B cell (primary cell): ENCODE measurements around the gene TNFRSF13B. TPM values are rescaled to one million over a fixed set of nuclear protein-coding genes. Genes with fewer than 3 reads are reported as not detected.
"Not testable (repeated sequence)": the region's sequence is repeated elsewhere in the genome, so short reads cannot be mapped to it uniquely, and the experiment has no call there.

Source experiments
- ATAC-seq: fragments of 200-7000 bp; cut with Tn5 transposase; one replicate; pipeline ENCODE4 v1.10.0; 2021; ENCODE audit warnings: low read depth, mild to moderate bottlenecking, moderate number of reproducible peaks, moderate library complexity
- CTCF ChIA-PET: fragments of 350-600 bp; sonication (Branson Sonifier 250); formaldehyde crosslinking; loops from one replicate; lab custom pipeline; 2021; ENCODE audit warnings: antibody characterized with exemption, inconsistent platforms; lab: Charles Lee
- POLR2A ChIA-PET: fragments of 350-600 bp; sonication (Branson Sonifier 250); formaldehyde crosslinking; loops from one replicate; lab custom pipeline; 2021; ENCODE audit warnings: antibody characterized with exemption; lab: Charles Lee
- DNase-seq: peaks from one replicate; pipeline ENCODE4 v3.0.0; 2013
- H2AFZ ChIP-seq: 2 replicates; pipeline ENCODE4 v1.6.1; 2012; ENCODE audit warnings: mild to moderate bottlenecking, low read depth, low read length; ENCODE audit not compliant: insufficient read depth, poor library complexity, severe bottlenecking
- H3K27ac ChIP-seq, 2 donors: 1 replicate in 1 of 2; 2 replicates in 1 of 2; pipeline ENCODE4 v1.5.1; 2012 to 2013; ENCODE audit warnings: low read length in 2 of 2, mild to moderate bottlenecking in 2 of 2, moderate library complexity in 1 of 2
- H3K27me3 ChIP-seq, 4 experiments: fragments of 200-600 bp in 1 of 4; sonication (generic) in 1 of 4; replicated peaks in 1 of 4; 1 replicate in 2 of 4; 2 replicates in 2 of 4; pipeline versions ENCODE4 v1.6.1 to v1.7.0; 2013 to 2016; ENCODE audit warnings: low read length in 3 of 4, mild to moderate bottlenecking in 2 of 4, mixed read lengths in 1 of 4, moderate library complexity in 1 of 4; ENCODE audit not compliant: insufficient read depth in 4 of 4, control insufficient read depth in 3 of 4; ENCODE audit errors: control extremely low read depth in 1 of 4
- H3K36me3 ChIP-seq, 2 experiments: replicated peaks in 1 of 2; 1 replicate in 1 of 2; 2 replicates in 1 of 2; pipeline versions ENCODE4 v1.6.1 to v1.7.1; 2013; ENCODE audit warnings: low read length in 1 of 2; ENCODE audit not compliant: insufficient read depth in 2 of 2, control insufficient read depth in 1 of 2; ENCODE audit errors: control extremely low read depth in 1 of 2, extremely low read depth in 1 of 2
- H3K4me1 ChIP-seq, 2 donors: fragments of 200-600 bp in 1 of 2; sonication (generic) in 1 of 2; 1 replicate in 1 of 2; 2 replicates in 1 of 2; pipeline versions ENCODE4 v1.5.1 to v1.6.1; 2013 to 2017; ENCODE audit warnings: low read length in 2 of 2; ENCODE audit not compliant: control insufficient read depth in 2 of 2, insufficient read depth in 2 of 2
- H3K4me2 ChIP-seq: replicated peaks from 2 replicates; pipeline ENCODE3; 2012; ENCODE audit warnings: mild to moderate bottlenecking, low read depth, low read length; ENCODE audit not compliant: poor library complexity, severe bottlenecking
- H3K4me3 ChIP-seq, 5 experiments: fragments of 200-600 bp in 1 of 5; sonication (generic) in 1 of 5; 1 replicate in 3 of 5; 2 replicates in 2 of 5; pipeline versions ENCODE4 v1.5.1 to v1.7.0; 2011 to 2016; ENCODE audit warnings: low read length in 4 of 5, mild to moderate bottlenecking in 4 of 5, low read depth in 2 of 5, control low read depth in 1 of 5, moderate library complexity in 1 of 5; ENCODE audit not compliant: insufficient read depth in 1 of 5; ENCODE audit errors: control extremely low read depth in 1 of 5, extremely low read depth in 1 of 5
- H3K79me2 ChIP-seq: fragments of 200-600 bp; sonication (generic); one replicate; pipeline ENCODE4 v1.6.0; 2016; ENCODE audit warnings: low read length; ENCODE audit not compliant: control insufficient read depth, insufficient read depth
- H3K9ac ChIP-seq: fragments of 200-600 bp; sonication (generic); 2 replicates; pipeline ENCODE4 v1.6.1; 2017; ENCODE audit warnings: mild to moderate bottlenecking, low read length, moderate library complexity
- H3K9me3 ChIP-seq, 3 donors: one replicate each; pipeline versions ENCODE4 v1.6.1 to v1.7.1; 2013; ENCODE audit warnings: low read length in 2 of 3; ENCODE audit not compliant: control insufficient read depth in 2 of 3, insufficient read depth in 1 of 3; ENCODE audit errors: control extremely low read depth in 1 of 3
- H4K20me1 ChIP-seq: 2 replicates; pipeline ENCODE4 v1.6.0; 2012; ENCODE audit warnings: mild to moderate bottlenecking, low read length; ENCODE audit not compliant: insufficient read depth, control insufficient read depth, poor library complexity, severe bottlenecking
- H3K27ac Mint-ChIP-seq: one replicate; pipeline ENCODE4 v1.8.0; 2021; ENCODE audit warnings: mixed read lengths
- H3K27me3 Mint-ChIP-seq: one replicate; pipeline ENCODE4 v1.8.0; 2021; ENCODE audit warnings: mixed read lengths
- H3K4me1 Mint-ChIP-seq: one replicate; pipeline ENCODE4 v1.8.0; 2021; ENCODE audit warnings: mixed read lengths
- H3K4me3 Mint-ChIP-seq: one replicate; pipeline ENCODE4 v1.8.0; 2021; ENCODE audit warnings: mixed read lengths
- H3K9me3 Mint-ChIP-seq: one replicate; pipeline ENCODE4 v1.8.0; 2022; ENCODE audit warnings: mixed read lengths; ENCODE audit not compliant: insufficient read depth
- CTCF ChIP-seq: fragments of 200-600 bp; IDR thresholded peaks from one replicate; pipeline ENCODE4 v1.8.0; 2022; ENCODE audit warnings: antibody characterized with exemption, mild to moderate bottlenecking
- EZH2 ChIP-seq: IDR thresholded peaks from 2 replicates; pipeline ENCODE4 v1.6.1; 2012; ENCODE audit warnings: borderline replicate concordance, low read depth, mild to moderate bottlenecking, moderate library complexity, low read length; ENCODE audit not compliant: insufficient read depth, poor library complexity, severe bottlenecking
- WGBS: methylation state at CpG from one replicate; pipeline ENCODE4 v1.1.5; 2013; ENCODE audit warnings: missing lambda C conversion rate; ENCODE audit not compliant: insufficient coverage; 5-methylcytosine and 5-hydroxymethylcytosine counted together
- intact Hi-C: fragments of 100-400 bp; cut with micrococcal nuclease; formaldehyde crosslinking; loops from one replicate; pipeline ENCODE4 v1.10.0; 2022
- polyA plus RNA-seq: library from polyadenylated mRNA; depleted of rRNA; stranded (reverse); fragments of >200 nt; gene quantifications from 2 replicates; pipeline ENCODE4 v1.2.3, GENCODE V29; 2012
- total RNA-seq, 2 donors: library from RNA; stranded (reverse); fragments of 120-200 nt in 1 of 2; gene quantifications; 1 replicate in 1 of 2; 2 replicates in 1 of 2; pipeline versions ENCODE4 v1.2.3 to v1.2.4, GENCODE V29; 2013 to 2022

The TNFRSF13B gene
- total and polyA plus RNA-seq, 2 donors (not counting 1 experiment from before 2014, with no cell fraction given) = 74.5 to 219 TPM

- DNase-seq (no peak), ATAC-seq (no peak)
- H3K27me3 ChIP-seq = peaks cover 0 to 7% (median 0%) of the 10 kb centered on the region in 4 experiments
- no peaks in the 10 kb centered on the region for H4K20me1 ChIP-seq
- intact Hi-C loops = no loop called here
- Mint-ChIP-seq H3K4me1 (peaks cover 9% of the 10 kb centered on the region), H3K4me3 (no peak overlapping the region), H3K9me3 (no peaks in the 10 kb centered on the region), H3K27me3 (peaks cover 45% of the 10 kb centered on the region), H3K27ac (no peak overlapping the region)
- no peaks in the 10 kb centered on the region for H3K36me3 ChIP-seq
- no peak overlapping the region for H3K4me3 ChIP-seq
- H3K9ac ChIP-seq = no peak overlapping the region
- TF ChIP-seq CTCF (no peak), EZH2 (no peak)
- peaks cover 0 to 3% of the 10 kb centered on the region in 2 donors for H3K4me1 ChIP-seq
- H3K79me2 ChIP-seq = no peaks in the 10 kb centered on the region
- peaks cover 0 to 1% (median 0%) of the 10 kb centered on the region in 3 donors for H3K9me3 ChIP-seq
- 100% methylated on average over 1 of the region's 4 CpGs for WGBS
- H3K27ac ChIP-seq = no peak overlapping the region
- POLR2A ChIA-PET = no interaction called here
- CTCF ChIA-PET = no interaction called here
- H3K4me2 ChIP-seq = no peak overlapping the region
- H2AFZ ChIP-seq = no peak overlapping the region
These were observed 65.2 kb downstream of the TNFRSF13B start for GRCh38 chr17:16906680-16907079.

- POLR2A ChIA-PET = no interaction called here
- Histone ChIP-seq H2AFZ (no peak overlapping the region), H3K4me3 (no peak overlapping the region), H3K9me3 (peaks cover 0 to 1% (median 0%) of the 10 kb centered on the region in 3 donors), H3K36me3 (no peaks in the 10 kb centered on the region), H3K4me2 (no peak overlapping the region), H3K4me1 (no peaks in the 10 kb centered on the region), H3K9ac (no peak overlapping the region), H3K27me3 (peaks cover 0 to 11% (median 2%) of the 10 kb centered on the region in 4 experiments), H4K20me1 (no peaks in the 10 kb centered on the region), H3K27ac (no peak overlapping the region), H3K79me2 (no peaks in the 10 kb centered on the region)
- TF ChIP-seq EZH2 = no peak
- no peak for TF ChIP-seq CTCF
- peaks cover 50% of the 10 kb centered on the region for H3K27me3 Mint-ChIP-seq
- peaks cover 5% of the 10 kb centered on the region for H3K4me1 Mint-ChIP-seq
- DNase-seq (no peak), ATAC-seq (no peak)
- intact Hi-C loops = no loop called here
- no peaks in the 10 kb centered on the region for H3K9me3 Mint-ChIP-seq
- 38% methylated on average over 1 of the region's 2 CpGs for WGBS
- CTCF ChIA-PET = no interaction called here
- H3K27ac Mint-ChIP-seq = no peak overlapping the region
- H3K4me3 Mint-ChIP-seq = no peak overlapping the region
These were observed 66.2 kb downstream of the TNFRSF13B start for GRCh38 chr17:16905593-16906191.

- H2AFZ ChIP-seq, H3K9me3 Mint-ChIP-seq, intact Hi-C loops, H3K27ac Mint-ChIP-seq, DNase-seq, CTCF ChIA-PET, H3K4me2 ChIP-seq, H4K20me1 ChIP-seq, H3K4me1 Mint-ChIP-seq, H3K4me3 ChIP-seq, H3K4me3 Mint-ChIP-seq, ATAC-seq, H3K36me3 ChIP-seq, POLR2A ChIA-PET, H3K9ac ChIP-seq, H3K4me1 ChIP-seq, H3K79me2 ChIP-seq, H3K27ac ChIP-seq, H3K9me3 ChIP-seq: not testable (repeated sequence)
- H3K27me3 Mint-ChIP-seq = peaks cover 52% of the 10 kb centered on the region
- 100% methylated on average over 2 of the region's 3 CpGs for WGBS
- H3K27me3 ChIP-seq = peaks cover 0 to 13% (median 5%) of the 10 kb centered on the region in 4 experiments
These were observed 68.8 kb downstream of the TNFRSF13B start for GRCh38 chr17:16903070-16903469.
